Ovary (tissue), 9 donors: ENCODE results near the gene MYH9. TPM values are rescaled to one million over a fixed set of nuclear protein-coding genes. Genes with fewer than 3 reads are reported as not detected.

Experiments
- DNase-seq, 5 donors: peaks; one replicate each; pipeline ENCODE4 v3.0.0-alpha.2; 2019 to 2020
- H3K27ac ChIP-seq, 2 donors: fragments of 200-600 bp; one replicate each; pipeline versions ENCODE4 v1.5.1 to v1.8.0; 2019 to 2022
- H3K27me3 ChIP-seq: fragments of 200-600 bp; one replicate; pipeline ENCODE4 v1.8.0; 2022
- H3K36me3 ChIP-seq: fragments of 200-600 bp; sonication (generic); one replicate; pipeline ENCODE4 v1.5.1; 2019
- H3K4me1 ChIP-seq: one replicate; pipeline ENCODE4 v1.8.1; 2013; ENCODE audit warnings: mild to moderate bottlenecking, moderate library complexity; ENCODE audit not compliant: insufficient read depth
- H3K4me3 ChIP-seq: fragments of 200-600 bp; sonication (generic); one replicate; pipeline ENCODE4 v1.5.1; 2017
- H3K9me3 ChIP-seq, 2 donors: fragments of 200-600 bp in 1 of 2; sonication (generic) in 1 of 2; one replicate each; pipeline versions ENCODE4 v1.5.1 to v1.8.1; 2013 to 2019; ENCODE audit warnings: mild to moderate bottlenecking in 1 of 2, moderate library complexity in 1 of 2
- CTCF ChIP-seq, 3 donors: fragments of 450-650 bp in 2 of 3; fragments of 200-600 bp in 1 of 3; IDR thresholded peaks; one replicate each; pipeline versions ENCODE4 v1.5.1 to v1.8.0; 2016 to 2022; ENCODE audit warnings: antibody characterized with exemption in 3 of 3, mild to moderate bottlenecking in 1 of 3
- EP300 ChIP-seq: sonication (generic); formaldehyde crosslinking; IDR thresholded peaks from one replicate; pipeline ENCODE4 v1.6.1; 2017; ENCODE audit warnings: antibody characterized with exemption
- POLR2A ChIP-seq: fragments of 450-650 bp; IDR thresholded peaks from one replicate; pipeline ENCODE4 v1.6.1; 2017; ENCODE audit warnings: antibody characterized with exemption, mild to moderate bottlenecking, moderate library complexity
- WGBS, 3 donors: extraction: QIAGEN DNeasy Blood & Tissue Kit in 1 of 3; methylation state at CpG; one replicate each; pipeline versions ENCODE4 v1.1.5 to v1.1.7; 2013 to 2017; 5-methylcytosine and 5-hydroxymethylcytosine counted together
- intact Hi-C, 4 donors: fragments of 100-400 bp; cut with DNase I; formaldehyde crosslinking; loops; one replicate each; pipeline versions ENCODE4 v1.11.0 to v1.15.1; 2022 to 2023
- polyA plus RNA-seq, 2 donors: library from polyadenylated mRNA; stranded (reverse); fragments of 200-250 nt in 1 of 2; fragments of 350-450 nt in 1 of 2; fragmentation: Illumina TruSeq in 1 of 2; extraction: RNeasy Lipid Tissue Mini Kit (QIAGEN cat#74804) in 1 of 2; gene quantifications; one replicate each; pipeline ENCODE4 v1.2.3, GENCODE V29; 2013 to 2014
- total RNA-seq, 7 donors: library from RNA; depleted of rRNA in 2 of 7; stranded (reverse); fragments of >200 nt in 2 of 7; fragmentation: NEBNext Ultra II Directional in 3 of 7; extraction: Animal tissue kit (Norgen Biotek cat#: 25700) in 3 of 7; gene quantifications; one replicate each; pipeline versions ENCODE4 v1.1.0 to v1.2.4, GENCODE V29; 2016 to 2023
- donor health status: DM: no; HTN: no; CAD: no; lungs with moderate emphysema.
- donor health status: DM: no; HTN: no; CAD: no.
- donor health status: Bipolar disorder and iron deficiency.
- donor health status: DM: yes; HTN: yes; CAD: no.
- donor health status: DM: no; HTN: no; CAD: no.
- donor health status: DM: yes; HTN: yes; CAD: no.

MYH9 gene
- total and polyA plus RNA-seq, 9 donors = 128 to 530 (median 348) TPM

- no peaks in the 10 kb centered on the region for H3K9me3 ChIP-seq
- no peaks in the 10 kb centered on the region for H3K27me3 ChIP-seq
- peaks cover 5% of the 10 kb centered on the region for H3K4me1 ChIP-seq
- peak; percentile 43 to 71 (median 63) for DNase-seq
- intact Hi-C loops = loop anchor here in 3 of 4 donors (2.0 to 10.0 kb wide), 4 partner anchors 32 to 70 kb away; no protein-coding TSS in a partner anchor
- peak overlapping the region; percentile 68 for H3K4me3 ChIP-seq
- no peaks in the 10 kb centered on the region for H3K36me3 ChIP-seq
- TF ChIP-seq EP300 (no peak), POLR2A (no peak), CTCF (IDR thresholded peaks at IDR 0.05) (no peak)
- H3K27ac ChIP-seq = peak overlapping the region; percentile 66 to 74
- 0 to 1% (median 0%) methylated on average over 36 to 91 of the region's 91 CpGs for WGBS, 3 donors
Measured at GRCh38 chr22:36386900-36387708, 663 bp downstream of the MYH9 start.

- Histone ChIP-seq H3K4me1 (peaks cover 5% of the 10 kb centered on the region), H3K27me3 (no peaks in the 10 kb centered on the region), H3K36me3 (no peaks in the 10 kb centered on the region), H3K27ac (peak overlapping the region; percentile 66 to 74), H3K4me3 (peak overlapping the region; percentile 68), H3K9me3 (no peaks in the 10 kb centered on the region)
- DNase-seq = no peak
- intact Hi-C loops = loop anchor here in 3 of 4 donors (2.0 to 10.0 kb wide), 4 partner anchors 32 to 71 kb away; no protein-coding TSS in a partner anchor
- WGBS, 3 donors = 0 to 2% (median 1%) methylated on average over 18 of the region's 18 CpGs
- TF ChIP-seq POLR2A (no peak), CTCF (IDR thresholded peaks at IDR 0.05) (no peak), EP300 (no peak)
Measured at GRCh38 chr22:36386351-36386899, 1.3 kb downstream of the MYH9 start.

- Histone ChIP-seq H3K27ac (peak overlapping the region; percentile 66 to 74), H3K9me3 (no peaks in the 10 kb centered on the region), H3K36me3 (no peaks in the 10 kb centered on the region), H3K4me1 (peaks cover 5% of the 10 kb centered on the region), H3K4me3 (peak overlapping the region; percentile 68), H3K27me3 (no peaks in the 10 kb centered on the region)
- TF ChIP-seq POLR2A (no peak), EP300 (no peak), CTCF (IDR thresholded peaks at IDR 0.05) (no peak)
- peak in 2 of 5 donors; percentile 54 to 57 for DNase-seq
- WGBS, 3 donors = 4 to 6% (median 4%) methylated on average over 12 of the region's 12 CpGs
- intact Hi-C loops = loop anchor here in 3 of 4 donors (2.0 to 10.0 kb wide), 4 partner anchors 31 to 72 kb away; no protein-coding TSS in a partner anchor
Measured at GRCh38 chr22:36385491-36386350, 2.0 kb downstream of the MYH9 start.
